ENCODE results near the gene SPG21.

Gene SPG21

DNA sequence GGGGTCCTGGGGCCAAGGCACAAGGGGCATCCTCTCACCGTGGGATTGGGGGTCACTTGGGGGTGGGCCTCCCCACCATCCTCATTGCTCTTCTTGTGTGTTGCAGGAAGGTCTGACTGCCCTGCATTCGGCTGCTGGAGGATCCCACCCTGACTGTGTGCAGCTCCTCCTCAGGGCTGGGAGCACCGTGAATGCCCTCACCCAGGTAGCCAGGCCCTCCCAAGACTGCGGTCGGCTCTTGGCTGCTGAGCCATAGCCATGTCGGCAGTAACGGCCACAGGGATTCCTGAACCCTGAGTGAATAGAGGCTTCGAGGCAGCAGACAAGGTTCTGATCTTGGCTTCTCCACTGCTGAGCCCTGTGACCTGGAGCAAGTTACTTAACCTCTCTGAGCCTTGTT, 58.3 kb downstream of the SPG21 start:
- no peak for DNase-seq

DNA sequence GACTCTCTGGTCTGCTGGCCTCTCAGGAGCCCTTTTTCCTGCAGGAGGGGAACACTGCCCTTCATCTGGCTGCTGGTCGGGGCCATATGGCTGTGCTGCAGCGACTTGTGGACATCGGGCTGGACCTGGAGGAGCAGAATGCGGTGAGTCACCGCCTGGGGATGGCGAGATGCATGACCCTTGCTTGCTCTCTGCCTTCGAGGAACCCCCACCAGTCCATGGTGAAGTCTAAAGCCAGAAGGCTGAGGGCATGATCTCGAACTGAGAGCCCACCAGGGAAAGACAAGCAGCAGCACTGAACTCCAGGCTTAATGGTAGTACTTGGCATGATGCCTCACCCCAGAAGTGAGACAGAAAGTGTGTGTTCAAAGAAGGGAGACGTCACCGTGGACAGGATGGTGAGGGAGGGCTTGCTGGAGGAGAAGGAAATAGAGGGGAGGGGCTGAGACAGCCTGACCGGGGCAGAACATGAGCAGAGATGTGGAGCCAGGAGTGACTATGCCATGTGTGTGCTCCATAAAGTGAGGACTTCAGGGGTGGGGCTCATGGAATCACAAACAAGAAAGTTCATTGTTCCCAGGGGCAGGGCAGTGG, 58.8 kb downstream of the SPG21 start:
- no peak for DNase-seq

DNA sequence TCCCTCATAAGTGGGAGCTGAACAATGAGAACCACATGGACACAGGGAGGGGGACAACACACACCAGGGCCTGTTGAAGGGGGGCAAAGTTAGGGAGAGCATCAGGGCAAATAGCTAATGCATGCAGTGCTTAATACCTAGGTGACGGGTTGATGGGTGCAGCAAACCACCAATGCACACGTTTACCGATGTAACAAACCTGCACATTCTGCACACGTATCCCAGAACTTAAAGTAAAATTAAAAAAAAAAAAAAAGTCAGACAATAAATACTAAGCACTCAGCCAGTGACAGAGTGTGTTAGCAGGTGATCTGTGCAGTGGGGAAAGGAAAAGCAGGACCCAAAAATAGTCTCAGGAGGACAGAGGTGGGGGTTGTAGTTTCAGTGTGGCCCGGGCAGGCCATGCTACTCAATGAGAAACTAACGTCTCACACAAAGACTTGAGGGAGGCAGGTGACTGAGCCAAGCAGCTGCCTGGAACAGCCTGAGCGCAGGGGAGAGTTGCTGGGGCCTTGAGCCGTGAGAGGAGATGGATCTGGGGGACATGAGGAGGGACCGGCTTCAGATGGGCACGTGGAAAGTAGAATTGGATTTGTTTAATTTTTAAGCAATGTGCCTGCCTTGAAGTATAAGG, 59.6 kb downstream of the SPG21 start:
- DNase-seq, result no peak

DNA sequence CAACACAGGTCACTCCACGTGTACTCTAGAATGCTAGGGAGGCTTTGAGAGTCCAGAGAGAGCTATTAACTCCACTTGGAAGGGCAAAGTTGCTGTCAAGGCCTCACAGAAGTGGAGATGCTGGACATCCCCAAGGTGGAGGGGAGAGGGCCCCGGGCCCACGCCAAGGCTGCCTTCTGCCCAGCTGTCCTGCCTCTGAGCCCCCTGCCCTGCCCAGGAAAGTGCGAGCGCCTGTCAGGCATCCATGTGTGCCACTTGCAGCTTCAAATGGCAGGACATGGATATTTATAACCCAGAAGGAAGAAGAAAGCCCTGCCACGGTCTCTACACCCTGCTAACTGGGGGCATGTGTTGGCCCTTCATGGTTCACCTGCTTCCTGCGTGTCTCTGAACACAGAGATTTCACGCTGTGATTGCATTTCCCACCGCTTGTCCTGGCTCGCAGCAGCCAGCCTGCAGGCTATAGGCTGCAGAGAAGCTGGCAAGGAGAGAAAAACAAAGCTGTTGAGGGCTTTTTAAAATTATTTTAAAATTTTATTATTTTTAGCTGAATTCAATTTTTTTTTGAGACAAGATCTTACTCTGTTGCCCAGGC, 61.0 kb downstream of the SPG21 start:
- no peak for DNase-seq

DNA sequence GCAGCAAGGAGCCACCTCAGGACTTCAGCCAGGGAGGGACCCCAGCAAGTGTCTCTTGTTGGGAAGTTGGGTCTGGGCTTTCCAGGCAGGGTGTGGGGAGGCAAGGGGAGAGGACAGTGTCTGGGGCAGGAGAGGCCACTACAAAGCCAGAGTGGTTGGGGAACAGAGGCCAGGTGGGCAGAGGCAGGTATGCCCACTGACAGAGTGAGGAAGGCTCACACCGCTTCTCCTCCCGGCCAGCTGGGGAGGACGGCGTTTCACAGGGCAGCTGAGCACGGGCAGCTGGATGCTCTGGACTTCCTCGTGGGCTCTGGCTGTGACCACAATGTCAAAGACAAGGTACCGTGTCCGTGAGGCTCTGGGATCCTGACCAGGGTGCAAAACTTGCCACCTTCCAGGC, 63.1 kb downstream of the SPG21 start:
- DNase-seq, result no peak

DNA sequence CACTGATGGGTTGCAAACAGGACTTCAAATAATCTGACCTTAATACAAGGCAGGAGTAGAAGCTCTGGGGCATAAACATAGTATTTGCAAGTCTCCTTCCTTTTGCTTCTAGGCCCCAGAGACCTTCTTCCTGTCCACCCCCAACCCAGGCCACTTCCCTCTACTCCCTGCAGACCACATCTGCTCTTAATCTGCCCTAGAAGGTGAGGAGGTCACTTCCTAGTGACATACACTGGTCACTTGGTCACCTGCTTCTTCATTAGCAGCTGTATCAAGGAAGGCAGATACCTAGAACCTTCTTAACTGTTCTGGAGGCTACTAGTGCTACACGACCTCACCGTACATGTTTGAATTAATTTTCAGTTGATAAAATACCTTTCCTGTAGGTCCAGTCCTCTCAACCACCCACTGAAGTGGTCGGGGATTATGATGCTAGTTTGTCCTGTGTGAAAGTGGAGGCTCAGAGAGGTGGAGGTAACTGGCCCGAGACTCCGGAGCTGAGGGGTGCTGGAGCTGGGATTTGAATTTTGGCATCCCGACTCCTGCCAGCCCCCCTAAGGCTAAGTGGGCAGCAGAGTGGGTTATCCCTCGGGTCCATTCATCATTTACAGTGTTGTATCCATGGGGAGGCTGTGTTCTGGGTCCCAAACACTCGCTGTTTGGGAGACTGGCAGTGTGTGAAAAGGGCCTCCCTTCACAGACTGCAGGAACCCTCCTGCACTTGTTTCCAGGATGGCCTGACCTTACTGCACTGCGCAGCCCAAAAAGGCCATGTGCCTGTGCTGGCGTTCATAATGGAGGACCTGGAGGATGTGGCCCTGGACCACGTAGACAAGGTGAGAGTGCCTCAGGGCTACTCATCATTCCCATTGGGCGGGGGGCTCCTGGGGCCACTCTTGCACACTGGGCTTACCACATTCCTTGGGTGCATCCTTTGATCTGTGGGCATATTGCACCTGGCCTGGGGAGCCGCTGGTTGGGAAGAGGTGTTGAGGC, 64.1 kb downstream of the SPG21 start:
- DNase-seq, result no peak

DNA sequence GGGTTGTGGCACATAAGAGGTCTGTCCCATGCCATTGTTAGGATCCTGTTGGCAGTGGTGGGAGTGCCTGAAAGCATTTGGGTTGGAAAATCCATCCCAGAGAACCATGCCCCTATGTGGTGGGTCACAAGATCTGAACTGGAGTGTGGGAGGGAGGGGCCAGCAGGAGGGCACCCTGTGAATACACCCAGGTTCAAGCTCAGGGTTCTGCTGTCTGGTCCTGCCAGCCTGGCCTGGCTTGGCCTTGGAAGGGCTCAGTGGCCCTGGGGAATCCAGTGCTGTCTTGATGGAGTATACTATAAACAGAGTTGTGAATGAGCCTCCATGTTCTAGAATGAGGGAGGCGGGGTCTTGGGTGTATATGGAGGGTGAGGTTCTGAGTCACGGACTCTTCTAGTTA, 66.2 kb downstream of the SPG21 start:
- no peak for DNase-seq

DNA sequence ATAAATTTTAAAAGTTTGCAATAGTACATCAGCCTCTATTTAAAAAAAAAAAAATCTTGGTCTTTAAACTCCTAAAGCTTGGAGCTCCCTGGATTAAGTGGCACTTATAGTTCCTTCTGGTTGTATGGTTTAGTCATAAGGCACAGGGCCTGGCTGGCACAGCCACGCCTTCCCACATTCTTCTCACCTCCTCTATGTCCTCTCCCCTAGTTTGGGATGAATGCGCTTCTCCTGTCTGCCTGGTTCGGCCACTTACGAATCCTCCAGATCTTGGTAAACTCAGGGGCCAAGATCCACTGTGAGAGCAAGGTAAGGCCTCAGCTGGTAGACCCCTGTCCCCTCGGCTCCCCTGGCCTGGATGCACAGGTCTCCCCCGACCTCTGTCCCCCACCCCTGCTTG, 68.0 kb downstream of the SPG21 start:
- DNase-seq, result no peak

DNA sequence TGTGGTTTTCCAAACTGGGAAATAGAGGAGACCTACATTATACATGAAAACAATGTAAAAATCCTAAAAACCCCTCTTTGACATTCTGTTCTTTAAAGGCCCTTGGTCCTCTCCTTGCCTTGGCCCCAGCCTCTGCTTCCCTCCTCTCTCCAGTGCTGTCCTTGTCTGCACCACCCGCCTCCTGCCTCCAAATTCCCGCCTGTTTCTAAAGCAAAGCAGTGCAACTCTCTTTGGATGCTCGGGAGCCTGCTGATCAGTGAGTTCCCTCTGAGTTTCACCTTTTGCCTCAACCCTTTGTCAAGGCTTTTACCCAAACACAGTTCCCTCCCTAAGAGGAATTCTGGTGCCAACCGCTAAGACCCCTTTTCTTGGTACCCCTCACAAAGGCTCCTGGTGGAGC, 70.0 kb downstream of the SPG21 start:
- no peak for DNase-seq

DNA sequence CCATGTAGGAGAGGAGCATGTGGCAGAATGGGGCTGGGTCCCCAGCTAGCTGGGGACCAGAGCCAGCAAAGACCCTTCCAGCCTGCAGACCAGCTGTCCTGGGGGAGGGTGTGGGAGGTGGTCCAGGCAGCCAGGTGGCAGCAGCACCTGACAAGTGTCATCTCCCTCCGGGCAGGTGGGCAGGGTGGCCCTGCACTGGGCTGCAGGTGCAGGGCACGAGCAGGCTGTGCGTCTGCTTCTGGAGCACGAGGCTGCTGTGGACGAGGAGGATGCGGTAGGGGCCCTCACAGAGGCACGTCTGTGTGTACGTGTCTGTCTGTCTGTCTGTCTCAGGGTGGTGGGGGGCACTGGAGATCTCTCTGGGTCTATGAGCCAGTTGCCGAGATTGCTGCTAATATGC, 72.5 kb downstream of the SPG21 start:
- no peak for DNase-seq

DNA sequence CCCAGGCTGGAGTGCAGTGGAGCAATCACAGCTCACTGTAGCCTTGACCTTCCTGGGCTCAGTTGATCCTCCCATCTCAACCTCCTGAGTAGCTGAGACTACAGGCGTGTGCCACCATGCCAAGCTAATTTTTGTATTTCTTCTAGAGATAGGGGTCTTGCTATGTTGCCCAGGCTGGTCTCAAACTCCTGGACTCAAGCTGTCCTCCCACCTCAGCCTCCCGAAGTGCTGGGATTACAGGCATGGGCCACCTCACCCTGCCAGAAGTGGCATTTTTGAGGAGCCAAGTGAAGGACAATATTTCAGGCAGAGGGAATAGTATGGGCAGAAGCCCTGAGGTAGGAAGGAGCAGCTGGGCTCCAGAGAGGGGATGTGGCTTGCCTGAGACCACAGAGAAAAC, 73.3 kb downstream of the SPG21 start:
- DNase-seq, result no peak

DNA sequence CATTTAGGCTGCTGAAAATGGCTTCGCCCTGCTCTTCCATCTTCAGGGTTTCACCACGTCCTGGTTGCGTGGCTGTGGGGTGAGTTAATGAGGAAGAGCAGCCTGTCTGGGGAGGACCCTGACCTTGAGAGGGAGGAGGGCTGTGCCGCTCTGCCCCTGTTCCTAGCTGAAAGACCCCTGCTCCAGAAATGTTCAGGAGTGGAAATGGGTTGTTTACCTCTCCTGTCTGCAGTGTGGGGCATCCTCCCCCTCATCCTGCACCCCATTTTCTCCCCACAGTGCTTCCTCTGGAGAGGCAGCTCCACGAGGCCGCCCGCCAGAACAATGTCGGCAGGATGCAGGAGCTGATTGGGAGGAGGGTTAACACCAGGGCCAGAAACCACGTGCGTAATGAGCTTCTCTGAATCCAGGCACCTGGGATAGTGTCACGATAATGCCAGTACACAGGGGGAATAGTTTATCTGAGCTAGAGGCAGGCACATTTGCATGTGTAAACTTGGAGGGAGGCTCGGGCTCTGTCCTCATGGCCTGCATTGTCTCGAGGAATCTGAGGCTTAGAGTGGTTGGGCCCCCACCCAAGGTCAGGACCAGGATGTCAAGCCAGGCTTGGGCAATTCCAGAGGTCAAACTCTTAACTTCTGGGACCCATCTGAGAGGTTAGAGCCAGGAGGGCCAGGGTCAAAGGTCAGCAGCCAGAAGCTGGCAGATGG, 74.0 kb downstream of the SPG21 start:
- DNase-seq, result no peak
